CD8-positive, alpha-beta memory T cell (primary cell): ENCODE results near the gene LRP1B. TPM values are rescaled to one million over a fixed set of nuclear protein-coding genes. Genes with fewer than 3 reads are reported as not detected.

ENCODE experiments used
- CTCF ChIA-PET: fragments of 350-600 bp; sonication (Branson Sonifier 250); formaldehyde crosslinking; loops from one replicate; lab custom pipeline; 2021; ENCODE audit warnings: antibody characterized with exemption; lab: Charles Lee
- POLR2A ChIA-PET: fragments of 350-600 bp; sonication (Branson Sonifier 250); formaldehyde crosslinking; loops from one replicate; lab custom pipeline; 2021; ENCODE audit warnings: antibody characterized with exemption; lab: Charles Lee
- DNase-seq, 5 donors: peaks; one replicate each; pipeline versions ENCODE4 v3.0.0 to v3.0.0-alpha.2; 2020 to 2022; ENCODE audit warnings: mixed read lengths in 1 of 5
- H3K27ac ChIP-seq: one replicate; pipeline ENCODE4 v1.7.0; 2013; ENCODE audit warnings: low read depth, mild to moderate bottlenecking, low read length, moderate library complexity
- H3K27me3 ChIP-seq: 2 replicates; pipeline ENCODE4 v1.7.0; 2013; ENCODE audit warnings: low read length, mild to moderate bottlenecking; ENCODE audit not compliant: insufficient read depth, poor library complexity, severe bottlenecking
- H3K36me3 ChIP-seq: 2 replicates; pipeline ENCODE4 v1.7.0; 2013; ENCODE audit warnings: mild to moderate bottlenecking, low read length, moderate library complexity; ENCODE audit not compliant: insufficient read depth
- H3K4me1 ChIP-seq: 2 replicates; pipeline ENCODE4 v1.7.0; 2013; ENCODE audit warnings: mild to moderate bottlenecking, low read length, moderate library complexity; ENCODE audit not compliant: insufficient read depth
- H3K4me3 ChIP-seq: 2 replicates; pipeline ENCODE4 v1.7.0; 2013; ENCODE audit warnings: mild to moderate bottlenecking, low read length
- H3K9me3 ChIP-seq: 2 replicates; pipeline ENCODE4 v1.7.0; 2013; ENCODE audit warnings: mild to moderate bottlenecking, low read length
- H3K27ac Mint-ChIP-seq, 8 donors: one replicate each; pipeline ENCODE4 v1.8.0; 2020 to 2021; ENCODE audit warnings: mixed read lengths in 8 of 8, mild to moderate bottlenecking in 6 of 8, inconsistent platforms in 3 of 8, moderate library complexity in 3 of 8
- H3K27me3 Mint-ChIP-seq, 2 donors: one replicate each; pipeline ENCODE4 v1.8.0; 2020 to 2021; ENCODE audit warnings: mixed read lengths in 2 of 2, mild to moderate bottlenecking in 1 of 2, moderate library complexity in 1 of 2
- H3K36me3 Mint-ChIP-seq, 3 donors: one replicate each; pipeline ENCODE4 v1.8.0; 2020 to 2021; ENCODE audit warnings: mixed read lengths in 3 of 3, inconsistent platforms in 1 of 3, mild to moderate bottlenecking in 1 of 3
- H3K4me1 Mint-ChIP-seq, 3 donors: one replicate each; pipeline ENCODE4 v1.8.0; 2020 to 2021; ENCODE audit warnings: mixed read lengths in 3 of 3, inconsistent platforms in 1 of 3, mild to moderate bottlenecking in 1 of 3
- H3K4me3 Mint-ChIP-seq, 7 donors: one replicate each; pipeline ENCODE4 v1.8.0; 2020 to 2021; ENCODE audit warnings: mixed read lengths in 7 of 7, mild to moderate bottlenecking in 6 of 7, moderate library complexity in 4 of 7, inconsistent platforms in 2 of 7
- H3K9me3 Mint-ChIP-seq, 5 donors: one replicate each; pipeline ENCODE4 v1.8.0; 2020 to 2022; ENCODE audit warnings: mixed read lengths in 5 of 5, mild to moderate bottlenecking in 3 of 5, moderate library complexity in 2 of 5, inconsistent platforms in 1 of 5
- polyA plus RNA-seq: library from polyadenylated mRNA; unstranded; fragments of 300-500 nt; fragmentation: Illumina TruSeq; gene quantifications from one replicate; pipeline ENCODE4 v1.2.3, GENCODE V29; 2021
- total RNA-seq, 2 experiments: library from RNA; stranded (reverse); gene quantifications; one replicate each; pipeline ENCODE4 v1.2.3, GENCODE V29; 2021

LRP1B gene
- total and polyA plus RNA-seq, 3 experiments from 2014 or later: not detected

GRCh38 chr2:140248623-140249022 lies 1882.2 kb downstream of the LRP1B start:
- no peaks in the 10 kb centered on the region for H3K36me3 ChIP-seq
- no peaks in the 10 kb centered on the region for H3K27me3 ChIP-seq
- H3K9me3 ChIP-seq: no peaks in the 10 kb centered on the region
- Mint-ChIP-seq H3K27me3 (no peaks in the 10 kb centered on the region), H3K4me1 (no peaks in the 10 kb centered on the region), H3K4me3 (no peak overlapping the region), H3K27ac (no peak overlapping the region), H3K9me3 (peaks cover 0 to 25% (median 3%) of the 10 kb centered on the region in 5 donors), H3K36me3 (no peaks in the 10 kb centered on the region)
- H3K27ac ChIP-seq: no peak overlapping the region
- H3K4me1 ChIP-seq: no peaks in the 10 kb centered on the region
- DNase-seq: no peak
- CTCF ChIA-PET: no interaction called here
- no peak overlapping the region for H3K4me3 ChIP-seq
- POLR2A ChIA-PET: no interaction called here

- no peak overlapping the region for H3K4me3 ChIP-seq
- no peak overlapping the region for H3K4me3 Mint-ChIP-seq
- H3K36me3 Mint-ChIP-seq: no peaks in the 10 kb centered on the region
- H3K4me1 Mint-ChIP-seq: no peaks in the 10 kb centered on the region
- H3K36me3 ChIP-seq: no peaks in the 10 kb centered on the region
- ChIA-PET CTCF (no interaction called here), POLR2A (no interaction called here)
- no peaks in the 10 kb centered on the region for H3K27me3 Mint-ChIP-seq
- H3K27ac Mint-ChIP-seq: no peak overlapping the region
- DNase-seq: no peak
- no peaks in the 10 kb centered on the region for H3K9me3 ChIP-seq
- peaks cover 0 to 27% (median 4%) of the 10 kb centered on the region in 5 donors for H3K9me3 Mint-ChIP-seq
- no peaks in the 10 kb centered on the region for H3K4me1 ChIP-seq
- no peaks in the 10 kb centered on the region for H3K27me3 ChIP-seq
- no peak overlapping the region for H3K27ac ChIP-seq
Observed at GRCh38 chr2:140247451-140248195, 1883.2 kb downstream of the LRP1B start.

GRCh38 chr2:140246957-140247356 lies 1883.9 kb downstream of the LRP1B start:
- Mint-ChIP-seq H3K4me3 (no peak overlapping the region), H3K36me3 (no peaks in the 10 kb centered on the region), H3K27me3 (no peaks in the 10 kb centered on the region), H3K9me3 (peaks cover 0 to 30% (median 6%) of the 10 kb centered on the region in 5 donors), H3K27ac (no peak overlapping the region), H3K4me1 (no peaks in the 10 kb centered on the region)
- DNase-seq: no peak
- no peaks in the 10 kb centered on the region for H3K9me3 ChIP-seq
- POLR2A ChIA-PET: no interaction called here
- no peak overlapping the region for H3K27ac ChIP-seq
- CTCF ChIA-PET: no interaction called here
- no peak overlapping the region for H3K4me3 ChIP-seq
- H3K4me1 ChIP-seq: no peaks in the 10 kb centered on the region
- H3K27me3 ChIP-seq: no peaks in the 10 kb centered on the region
- H3K36me3 ChIP-seq: no peaks in the 10 kb centered on the region

GRCh38 chr2:140246058-140246457 lies 1884.8 kb downstream of the LRP1B start:
- no peaks in the 10 kb centered on the region for H3K4me1 ChIP-seq
- Mint-ChIP-seq H3K4me1 (no peaks in the 10 kb centered on the region), H3K27me3 (no peaks in the 10 kb centered on the region), H3K9me3 (peaks cover 0 to 30% (median 6%) of the 10 kb centered on the region in 5 donors), H3K36me3 (no peaks in the 10 kb centered on the region), H3K27ac (no peak overlapping the region), H3K4me3 (no peak overlapping the region)
- POLR2A ChIA-PET: no interaction called here
- H3K36me3 ChIP-seq: no peaks in the 10 kb centered on the region
- no peak overlapping the region for H3K4me3 ChIP-seq
- no peaks in the 10 kb centered on the region for H3K9me3 ChIP-seq
- DNase-seq: no peak
- H3K27me3 ChIP-seq: no peaks in the 10 kb centered on the region
- CTCF ChIA-PET: no interaction called here
- no peak overlapping the region for H3K27ac ChIP-seq

- no peaks in the 10 kb centered on the region for H3K4me1 ChIP-seq
- no peak for DNase-seq
- Mint-ChIP-seq H3K4me1 (no peaks in the 10 kb centered on the region), H3K27ac (no peak overlapping the region), H3K27me3 (no peaks in the 10 kb centered on the region), H3K4me3 (no peak overlapping the region), H3K9me3 (peaks cover 0 to 46% (median 6%) of the 10 kb centered on the region in 5 donors), H3K36me3 (no peaks in the 10 kb centered on the region)
- no peak overlapping the region for H3K27ac ChIP-seq
- no peak overlapping the region for H3K4me3 ChIP-seq
- H3K36me3 ChIP-seq: no peaks in the 10 kb centered on the region
- POLR2A ChIA-PET: no interaction called here
- no peaks in the 10 kb centered on the region for H3K9me3 ChIP-seq
- CTCF ChIA-PET: no interaction called here
- H3K27me3 ChIP-seq: no peaks in the 10 kb centered on the region
Observed at GRCh38 chr2:140242889-140243288, 1887.9 kb downstream of the LRP1B start.

GRCh38 chr2:140234116-140234515 lies 1896.7 kb downstream of the LRP1B start:
- H3K27ac Mint-ChIP-seq: no peak overlapping the region

GRCh38 chr2:140210963-140211362 lies 1919.9 kb downstream of the LRP1B start:
- DNase-seq: no peak
- no peak overlapping the region for H3K27ac ChIP-seq
- Mint-ChIP-seq H3K27me3 (no peaks in the 10 kb centered on the region), H3K27ac (no peak overlapping the region), H3K4me3 (no peak overlapping the region), H3K36me3 (no peaks in the 10 kb centered on the region), H3K4me1 (no peaks in the 10 kb centered on the region), H3K9me3 (peaks cover under 1 to 38% (median 12%) of the 10 kb centered on the region in 5 donors)
- H3K9me3 ChIP-seq: no peaks in the 10 kb centered on the region
- H3K36me3 ChIP-seq: no peaks in the 10 kb centered on the region
- H3K4me1 ChIP-seq: no peaks in the 10 kb centered on the region
- H3K27me3 ChIP-seq: no peaks in the 10 kb centered on the region
- H3K4me3 ChIP-seq: no peak overlapping the region
- POLR2A ChIA-PET: no interaction called here
- CTCF ChIA-PET: no interaction called here

More at GRCh38 chr2:140234116-140234515, 1896.7 kb downstream of the LRP1B start:
- Mint-ChIP-seq H3K27me3 (no peaks in the 10 kb centered on the region), H3K4me1 (no peaks in the 10 kb centered on the region), H3K36me3 (no peaks in the 10 kb centered on the region), H3K9me3 (peaks cover 0 to 33% (median 5%) of the 10 kb centered on the region in 5 donors), H3K4me3 (no peak overlapping the region)
- CTCF ChIA-PET: no interaction called here
- Histone ChIP-seq H3K4me1 (no peaks in the 10 kb centered on the region), H3K27ac (no peak overlapping the region), H3K36me3 (no peaks in the 10 kb centered on the region), H3K27me3 (no peaks in the 10 kb centered on the region), H3K4me3 (no peak overlapping the region), H3K9me3 (no peaks in the 10 kb centered on the region)
- no peak for DNase-seq
- POLR2A ChIA-PET: no interaction called here

DNA sequence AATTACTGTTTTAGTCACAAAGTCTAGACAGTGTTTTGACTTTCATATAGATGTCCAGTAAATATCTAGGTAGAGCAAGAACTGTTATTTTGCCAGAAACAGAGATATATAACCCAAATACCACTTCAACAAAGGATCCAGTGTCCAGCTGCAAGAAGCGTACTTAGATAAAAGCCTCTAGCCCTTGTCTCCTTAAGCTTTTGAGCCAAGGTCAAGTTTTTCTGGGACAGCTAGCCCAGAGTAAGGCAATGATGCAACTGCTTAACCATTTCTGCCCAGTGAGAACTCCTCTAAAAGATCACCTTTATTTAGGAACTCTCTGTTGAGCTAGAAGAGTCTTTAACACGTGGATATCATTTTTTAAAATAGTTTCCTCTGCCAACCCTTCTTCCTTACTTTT lies 1925.7 kb downstream of the LRP1B start:
- Histone ChIP-seq H3K4me1 (no peaks in the 10 kb centered on the region), H3K9me3 (peaks cover 4% of the 10 kb centered on the region), H3K27ac (no peak overlapping the region), H3K27me3 (no peaks in the 10 kb centered on the region), H3K4me3 (no peak overlapping the region), H3K36me3 (no peaks in the 10 kb centered on the region)
- no peak for DNase-seq
- CTCF ChIA-PET: no interaction called here
- H3K9me3 Mint-ChIP-seq: peaks cover 5 to 16% (median 6%) of the 10 kb centered on the region in 5 donors
- POLR2A ChIA-PET: no interaction called here
- H3K36me3 Mint-ChIP-seq: no peaks in the 10 kb centered on the region
- H3K27me3 Mint-ChIP-seq: no peaks in the 10 kb centered on the region
- no peaks in the 10 kb centered on the region for H3K4me1 Mint-ChIP-seq
- no peak overlapping the region for H3K4me3 Mint-ChIP-seq
- H3K27ac Mint-ChIP-seq: no peak overlapping the region
